HG02970 (cell line): ENCODE results near the gene HMBS.
"Not testable (repeated sequence)": the region's sequence is repeated elsewhere in the genome, so short reads cannot be mapped to it uniquely, and the experiment has no call there.

Experiments used
- ATAC-seq: cut with Tn5 transposase; IDR thresholded peaks from one replicate; pipeline ENCODE4 v1.9.1; 2021; ENCODE audit warnings: mild to moderate bottlenecking, moderate library complexity, moderate number of reproducible peaks; ENCODE audit not compliant: unreplicated experiment, low FRiP score

Gene HMBS

DNA sequence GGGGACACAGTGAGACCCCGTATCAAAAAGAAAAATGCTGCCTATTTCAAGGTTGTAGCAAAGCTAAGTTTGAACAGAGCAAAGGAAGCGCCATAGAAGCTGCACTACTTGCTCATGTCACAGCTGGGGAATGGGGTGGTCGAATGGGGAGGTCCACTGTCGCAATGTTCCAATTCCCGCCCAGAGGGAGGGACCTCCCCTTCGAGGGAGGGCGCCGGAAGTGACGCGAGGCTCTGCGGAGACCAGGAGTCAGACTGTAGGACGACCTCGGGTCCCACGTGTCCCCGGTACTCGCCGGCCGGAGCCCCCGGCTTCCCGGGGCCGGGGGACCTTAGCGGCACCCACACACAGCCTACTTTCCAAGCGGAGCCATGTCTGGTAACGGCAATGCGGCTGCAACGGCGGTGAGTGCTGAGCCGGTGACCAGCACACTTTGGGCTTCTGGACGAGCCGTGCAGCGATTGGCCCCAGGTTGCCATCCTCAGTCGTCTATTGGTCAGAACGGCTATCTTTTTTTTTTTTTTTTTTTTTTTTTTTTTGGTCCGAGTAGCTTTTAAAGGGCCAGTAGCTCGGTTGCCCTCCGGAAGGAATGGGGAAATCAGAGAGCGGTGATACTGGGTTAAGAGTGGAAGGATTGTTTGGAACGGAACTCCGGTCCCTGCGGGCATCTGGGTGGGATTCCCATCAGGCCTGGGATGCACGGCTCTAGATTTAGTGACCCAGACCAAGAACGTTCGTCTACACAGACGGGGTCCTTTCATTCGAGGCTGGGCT, at the start of gene HMBS:
HMBS (plus strand) TSS at position 219 of the 774 bp plus-strand sequence; CDS start at position 372, 153 bp downstream.
- ATAC-seq = peak; percentile 73

- ATAC-seq = no peak
These were observed 45.8 kb upstream of the HMBS start for GRCh38 chr11:119038884-119039283.

DNA sequence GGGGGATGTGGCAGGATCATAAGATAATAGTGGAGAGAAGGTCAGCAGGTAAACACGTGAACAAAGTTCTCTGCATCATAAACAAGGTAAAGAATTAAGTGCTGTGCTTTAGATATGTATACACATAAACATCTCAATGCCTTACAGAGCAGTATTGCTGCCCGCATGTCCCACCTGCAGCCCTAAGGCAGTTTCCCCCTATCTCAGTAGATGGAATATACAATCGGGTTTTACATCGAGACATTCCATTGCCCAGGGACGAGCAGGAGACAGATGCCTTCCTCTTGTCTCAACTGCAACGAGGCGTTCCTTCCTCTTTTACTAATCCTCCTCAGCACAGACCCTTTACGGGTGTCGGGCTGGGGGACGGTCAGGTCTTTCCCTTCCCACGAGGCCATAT, 45.2 kb upstream of the HMBS start:
- not testable (repeated sequence) for ATAC-seq

- no peak for ATAC-seq
These were observed 42.7 kb upstream of the HMBS start for GRCh38 chr11:119041821-119042514.

DNA sequence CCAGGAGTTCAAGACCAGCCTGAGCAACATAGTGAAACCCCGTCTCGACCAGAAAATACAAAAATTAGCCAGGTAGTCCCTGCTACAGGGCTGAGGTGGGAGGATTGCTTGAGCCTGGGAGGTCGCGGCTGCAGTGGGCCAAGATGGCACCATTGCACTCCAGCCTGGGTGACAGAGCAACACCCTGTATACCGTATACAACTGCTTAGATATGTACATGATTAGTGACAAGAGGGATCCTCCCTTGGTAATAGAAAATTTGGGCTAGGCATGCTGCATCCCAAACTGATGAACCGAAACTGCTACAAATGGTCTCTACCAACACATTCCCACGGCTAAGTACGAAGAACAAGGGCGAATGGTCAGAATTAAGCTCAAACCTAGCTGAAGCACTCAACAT, 41.8 kb upstream of the HMBS start:
- no peak for ATAC-seq

- no peak for ATAC-seq
These were observed 40.0 kb upstream of the HMBS start for GRCh38 chr11:119044708-119045107.

DNA sequence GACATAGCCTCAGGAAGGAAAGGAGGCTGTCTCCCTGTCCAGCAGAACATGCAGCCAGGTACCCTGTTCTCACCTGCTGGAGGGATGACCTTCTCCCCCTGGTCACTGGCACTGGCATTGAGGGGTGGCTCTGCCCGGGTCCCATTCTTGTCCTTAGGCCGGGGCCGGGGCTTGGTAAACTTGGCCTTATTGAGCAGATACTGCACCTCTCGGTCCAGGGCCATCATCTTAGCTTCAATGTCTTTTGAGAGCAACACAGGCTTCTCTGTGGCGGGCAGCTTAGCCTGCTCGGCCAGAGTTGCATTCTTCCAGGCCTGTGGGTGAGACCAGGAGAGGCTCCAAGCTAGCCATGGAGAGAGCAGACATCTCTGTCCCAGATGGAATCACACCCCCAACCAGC, 38.2 kb upstream of the HMBS start:
- ATAC-seq = no peak

- ATAC-seq = no peak
These were observed 37.5 kb upstream of the HMBS start for GRCh38 chr11:119047205-119047604.

GRCh38 chr11:119048644-119049043, 36.0 kb upstream of the HMBS start:
- no peak for ATAC-seq

GRCh38 chr11:119049081-119049480, 35.6 kb upstream of the HMBS start:
- no peak for ATAC-seq

- no peak for ATAC-seq
These were observed 33.1 kb upstream of the HMBS start for GRCh38 chr11:119051440-119052162.

GRCh38 chr11:119052163-119052814, 32.4 kb upstream of the HMBS start:
- no peak for ATAC-seq

DNA sequence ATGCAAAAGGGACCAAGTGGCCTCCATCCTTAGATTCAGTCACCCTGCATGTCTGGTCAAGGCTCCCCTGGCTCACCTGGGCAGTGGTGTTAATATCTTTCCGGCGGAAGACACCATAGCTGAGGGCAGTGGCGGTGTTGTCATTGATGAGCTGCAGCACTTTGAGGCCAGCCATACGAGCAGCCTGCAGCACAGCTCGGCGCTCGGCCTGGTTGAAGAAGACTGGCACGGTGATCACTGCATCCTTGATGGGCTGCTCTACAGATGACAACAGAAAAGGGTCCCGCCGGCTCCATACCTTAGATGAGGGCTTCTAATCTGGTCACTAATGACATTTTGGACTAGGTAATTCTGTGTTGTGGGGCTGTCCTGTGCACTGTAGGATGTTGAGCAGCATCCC, 30.3 kb upstream of the HMBS start:
- no peak for ATAC-seq

- ATAC-seq = no peak
These were observed 28.8 kb upstream of the HMBS start for GRCh38 chr11:119055901-119056300.

- peak; percentile 9 for ATAC-seq
These were observed 28.2 kb upstream of the HMBS start for GRCh38 chr11:119056421-119056999.

DNA sequence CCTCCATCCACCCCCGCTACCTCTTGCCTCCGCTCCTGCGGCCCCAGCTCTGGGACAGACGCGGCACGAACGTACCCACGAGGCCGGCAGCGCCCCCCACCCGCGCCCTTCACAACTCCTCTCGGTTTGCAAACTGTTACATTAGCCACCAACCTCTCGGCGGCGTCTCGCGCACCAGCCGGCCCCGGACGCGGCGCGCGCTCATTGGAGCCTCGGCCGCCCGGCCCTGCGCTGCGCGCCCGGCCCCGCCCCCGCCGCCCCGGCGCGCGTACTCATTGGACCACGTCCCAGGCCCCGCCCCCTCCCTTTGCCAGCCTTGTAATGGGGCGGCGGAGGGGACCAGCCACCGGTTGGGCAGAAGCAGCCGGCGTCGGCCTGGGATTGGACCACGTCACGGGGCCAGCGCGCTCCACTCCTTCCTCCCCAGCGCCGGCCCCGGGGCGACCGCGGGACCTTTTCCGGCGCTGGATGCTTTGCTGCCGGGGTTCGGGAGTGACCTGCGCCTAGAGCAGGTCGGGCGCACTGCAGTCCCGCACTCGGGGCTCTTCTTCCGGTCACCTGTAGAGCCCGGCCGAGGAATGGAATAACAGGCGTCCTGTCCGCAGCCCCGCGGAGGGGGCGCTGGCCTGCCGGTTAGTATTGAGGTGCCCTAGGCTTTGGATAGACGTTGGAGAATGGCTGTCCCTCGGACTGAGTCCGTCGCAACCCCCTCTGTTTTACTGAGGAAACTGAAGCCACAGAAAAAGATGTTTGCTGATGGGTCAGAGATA, 27.5 kb upstream of the HMBS start, which contains the start of gene HYOU1:
HYOU1 (minus strand) TSS at position 206 of the 770 bp plus-strand sequence. CDS start 1,045 bp downstream, outside the sequence.
- ATAC-seq = peak; percentile 89

GRCh38 chr11:119059128-119059527, 25.6 kb upstream of the HMBS start:
- ATAC-seq = not testable (repeated sequence)

DNA sequence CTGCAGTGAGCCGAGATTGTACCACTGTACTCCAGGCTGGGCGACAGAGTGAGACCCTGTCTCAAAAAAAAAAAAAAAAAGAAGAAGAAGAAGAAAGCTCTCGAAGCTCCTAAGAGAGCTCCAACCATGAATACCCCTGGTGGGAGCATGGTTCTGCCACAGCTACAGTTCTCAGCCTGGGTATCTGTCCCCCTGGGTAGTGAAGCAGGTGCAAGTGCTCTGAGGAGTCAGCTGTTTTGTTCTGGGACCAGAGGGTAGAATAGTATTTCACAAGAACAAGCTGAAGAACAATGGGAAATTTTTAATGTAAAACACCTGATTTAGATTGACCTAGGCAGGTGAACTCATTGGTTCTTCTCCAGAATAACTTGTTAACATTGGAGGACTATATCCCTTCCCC, 23.4 kb upstream of the HMBS start:
- no peak for ATAC-seq

DNA sequence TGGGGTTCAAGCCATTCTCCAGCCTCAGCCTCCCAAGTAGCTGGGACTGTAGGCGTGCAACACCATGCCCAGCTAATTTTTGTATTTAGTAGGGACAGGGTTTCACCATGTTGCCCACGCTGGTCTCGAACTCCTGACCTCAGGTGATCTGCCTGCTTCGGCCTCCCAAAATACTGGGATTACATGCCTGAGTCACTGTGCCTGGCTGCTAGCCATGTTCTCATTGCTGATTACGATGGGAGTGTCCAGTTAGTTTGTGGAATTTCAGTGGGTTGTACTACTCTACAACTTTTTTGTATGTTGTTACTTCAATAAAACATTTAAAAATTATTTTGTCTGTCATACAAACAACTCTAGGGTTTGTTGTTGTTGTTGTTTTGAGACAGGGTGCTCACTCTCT, 21.9 kb upstream of the HMBS start:
- no peak for ATAC-seq

- no peak for ATAC-seq
These were observed 19.3 kb upstream of the HMBS start for GRCh38 chr11:119065369-119065768.
